ENCODE measurements around the gene ZIC4. TPM values are rescaled to one million over a fixed set of nuclear protein-coding genes. Genes with fewer than 3 reads are reported as not detected.

The ZIC4 gene
- total and polyA plus RNA-seq, 10 donors: not detected

- no peaks in the 10 kb centered on the region for H3K36me3 ChIP-seq
- peaks cover 0 to 69% (median 0%) of the 10 kb centered on the region in 8 donors for H3K9me3 ChIP-seq
- peaks cover 0 to 36% (median 16%) of the 10 kb centered on the region in 6 donors for H3K4me1 ChIP-seq
- H3K4me3 ChIP-seq: peak overlapping the region in 7 of 8 donors; percentile 13 to 59 (median 25)
- peaks cover 15 to 100% (median 99%) of the 10 kb centered on the region in 7 donors for H3K27me3 ChIP-seq (replicated peaks in 1 of 7)
- no peak overlapping the region for H3K27ac ChIP-seq
- no peak for DNase-seq
- WGBS, 5 donors: 5 to 13% (median 7%) methylated on average over 31 of the region's 31 CpGs
- TF ChIP-seq CTCF (IDR thresholded peaks at IDR 0.05 in 8 of 11, conservative IDR thresholded peaks at IDR 0.05 in 3 of 11) (no peak), POLR2A (IDR thresholded peaks at IDR 0.05) (no peak), POLR2AphosphoS5 (IDR thresholded peaks at IDR 0.05) (no peak)
- intact Hi-C loops (cut with DNase I; ENCODE audit: low total_unique reads): no loop called here
Observed at GRCh38 chr3:147393943-147394883, 12.1 kb downstream of the ZIC4 start.

- no peak overlapping the region for H3K27ac ChIP-seq
- DNase-seq: peak; percentile 74
- H3K27me3 ChIP-seq (replicated peaks in 1 of 7): peaks cover 15 to 100% (median 100%) of the 10 kb centered on the region in 7 donors
- TF ChIP-seq POLR2A (IDR thresholded peaks at IDR 0.05) (no peak), POLR2AphosphoS5 (IDR thresholded peaks at IDR 0.05) (no peak), CTCF (IDR thresholded peaks at IDR 0.05 in 8 of 11, conservative IDR thresholded peaks at IDR 0.05 in 3 of 11) (no peak)
- WGBS, 5 donors: 6 to 15% (median 9%) methylated on average over 44 to 54 of the region's 54 CpGs
- H3K4me1 ChIP-seq: peaks cover 0 to 36% (median 16%) of the 10 kb centered on the region in 6 donors
- peaks cover 0 to 65% (median 0%) of the 10 kb centered on the region in 8 donors for H3K9me3 ChIP-seq
- H3K36me3 ChIP-seq: no peaks in the 10 kb centered on the region
- peak overlapping the region in 7 of 8 donors; percentile 13 to 59 (median 25) for H3K4me3 ChIP-seq
- intact Hi-C loops (cut with DNase I; ENCODE audit: low total_unique reads): no loop called here
Observed at GRCh38 chr3:147393261-147393942, 12.9 kb downstream of the ZIC4 start.

DNA sequence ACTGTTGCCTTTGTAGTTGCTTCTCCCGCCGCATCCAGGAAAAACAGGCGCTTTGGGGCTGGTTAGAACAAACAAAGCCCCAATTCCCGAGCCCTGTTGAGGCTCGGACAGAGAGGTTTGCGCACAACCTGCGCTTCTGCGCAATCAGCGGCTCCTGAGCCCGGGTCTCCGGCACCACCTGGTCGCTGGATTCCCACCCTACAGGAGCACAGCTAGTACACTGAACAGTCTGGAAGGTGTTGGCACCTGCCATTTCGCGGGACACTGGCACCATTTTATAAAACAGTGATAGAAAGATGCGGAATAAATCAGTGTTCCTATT lies 13.8 kb downstream of the ZIC4 start:
- Histone ChIP-seq H3K4me1 (peaks cover 0 to 36% (median 16%) of the 10 kb centered on the region in 6 donors), H3K9me3 (peaks cover 0 to 62% (median 0%) of the 10 kb centered on the region in 8 donors), H3K27ac (no peak overlapping the region), H3K4me3 (peak overlapping the region in 4 of 8 donors; percentile 15 to 51 (median 20)), H3K27me3 (replicated peaks in 1 of 7) (peaks cover 15 to 100% (median 100%) of the 10 kb centered on the region in 7 donors), H3K36me3 (no peaks in the 10 kb centered on the region)
- TF ChIP-seq POLR2A (IDR thresholded peaks at IDR 0.05): no peak
- no peak for TF ChIP-seq CTCF (IDR thresholded peaks at IDR 0.05 in 8 of 11, conservative IDR thresholded peaks at IDR 0.05 in 3 of 11)
- TF ChIP-seq POLR2AphosphoS5 (IDR thresholded peaks at IDR 0.05): no peak
- DNase-seq: peak; percentile 48
- intact Hi-C loops (cut with DNase I; ENCODE audit: low total_unique reads): no loop called here
- WGBS, 5 donors: 6 to 10% (median 8%) methylated on average over 10 to 15 of the region's 15 CpGs
